ENCODE results near the gene REXO1. TPM values are rescaled to one million over a fixed set of nuclear protein-coding genes. Genes with fewer than 3 reads are reported as not detected.

The REXO1 gene, protein sequence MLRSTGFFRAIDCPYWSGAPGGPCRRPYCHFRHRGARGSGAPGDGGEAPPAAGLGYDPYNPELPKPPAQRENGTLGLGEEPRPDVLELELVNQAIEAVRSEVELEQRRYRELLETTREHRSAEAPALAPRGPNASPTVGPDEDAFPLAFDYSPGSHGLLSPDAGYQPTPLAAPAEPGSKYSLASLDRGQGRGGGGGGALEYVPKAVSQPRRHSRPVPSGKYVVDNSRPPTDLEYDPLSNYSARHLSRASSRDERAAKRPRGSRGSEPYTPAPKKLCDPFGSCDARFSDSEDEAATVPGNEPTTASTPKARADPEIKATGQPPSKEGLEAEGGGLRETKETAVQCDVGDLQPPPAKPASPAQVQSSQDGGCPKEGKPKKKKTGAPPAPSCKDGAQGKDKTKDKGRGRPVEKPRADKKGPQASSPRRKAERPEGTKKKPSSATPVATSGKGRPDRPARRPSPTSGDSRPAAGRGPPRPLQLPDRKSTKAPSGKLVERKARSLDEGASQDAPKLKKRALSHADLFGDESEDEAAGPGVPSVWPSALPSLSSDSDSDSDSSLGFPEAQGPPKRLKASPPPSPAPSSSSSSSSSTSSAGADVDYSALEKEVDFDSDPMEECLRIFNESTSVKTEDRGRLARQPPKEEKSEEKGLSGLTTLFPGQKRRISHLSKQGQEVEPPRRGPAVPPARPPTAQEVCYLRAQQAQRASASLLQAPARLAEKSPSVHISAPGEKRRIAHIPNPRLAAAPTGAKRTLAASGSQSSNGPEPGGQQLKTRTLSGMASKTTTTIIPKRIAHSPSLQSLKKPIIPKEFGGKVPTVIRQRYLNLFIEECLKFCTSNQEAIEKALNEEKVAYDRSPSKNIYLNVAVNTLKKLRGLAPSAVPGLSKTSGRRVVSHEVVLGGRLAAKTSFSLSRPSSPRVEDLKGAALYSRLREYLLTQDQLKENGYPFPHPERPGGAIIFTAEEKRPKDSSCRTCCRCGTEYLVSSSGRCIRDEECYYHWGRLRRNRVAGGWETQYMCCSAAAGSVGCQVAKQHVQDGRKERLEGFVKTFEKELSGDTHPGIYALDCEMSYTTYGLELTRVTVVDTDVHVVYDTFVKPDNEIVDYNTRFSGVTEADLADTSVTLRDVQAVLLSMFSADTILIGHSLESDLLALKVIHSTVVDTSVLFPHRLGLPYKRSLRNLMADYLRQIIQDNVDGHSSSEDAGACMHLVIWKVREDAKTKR
- total RNA-seq, result 100 to 1,000 TPM in 1 of 6 donors, 10 to 100 TPM in 5; 17.0 to 106 (median 38.8) TPM

DNA sequence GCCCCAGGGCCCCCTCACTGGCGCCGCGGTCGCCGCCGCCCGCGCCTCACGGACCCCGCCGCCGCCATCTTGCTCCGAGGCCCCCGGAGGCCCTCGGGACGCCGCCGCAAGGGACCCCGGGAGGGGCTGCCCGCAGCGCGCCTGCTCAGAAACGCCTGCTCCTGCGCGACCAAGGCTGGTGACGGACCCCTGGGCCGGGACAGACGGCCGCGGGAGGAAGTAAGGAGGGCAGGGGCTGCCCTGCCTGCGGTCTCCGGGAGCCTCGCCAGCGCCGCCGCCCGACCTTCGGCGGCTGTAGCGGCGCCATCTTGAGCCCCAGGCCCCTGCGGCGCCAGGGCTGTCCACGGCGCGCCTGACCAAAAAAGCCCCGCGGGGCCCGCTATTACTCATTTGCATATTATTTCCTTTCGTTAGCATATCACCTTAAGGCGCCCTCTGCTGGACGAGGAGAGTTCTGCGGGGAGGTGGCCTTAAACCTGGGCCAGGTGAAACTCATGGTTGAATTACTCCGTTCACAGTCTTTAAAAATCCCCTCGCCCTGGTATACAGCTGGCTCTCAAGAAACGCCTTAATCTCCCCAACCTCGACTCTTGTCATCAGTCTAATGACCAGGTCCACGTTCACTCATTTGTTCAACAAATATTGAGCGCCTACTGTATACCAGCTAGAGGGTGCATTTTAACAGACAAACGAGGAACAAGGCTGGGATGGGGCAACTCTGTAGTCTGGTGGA lies at the start of gene REXO1:
Gene REXO1, minus strand, starts transcription at position 85 of the 733 bp plus-strand sequence. CDS start 125 bp downstream, outside the sequence.
- Histone ChIP-seq H3K4me1 (peaks cover 57 to 70% (median 61%) of the 10 kb centered on the region in 4 donors), H3K9me3 (no peaks in the 10 kb centered on the region), H3K27me3 (no peaks in the 10 kb centered on the region), H3K36me3 (peaks cover 0 to 13% (median 0%) of the 10 kb centered on the region in 4 donors), H3K4me3 (peak within 1 kb of the TSS; percentile 92 to 100 (median 98)), H3K27ac (peak within 1 kb of the TSS; percentile 98 to 99 (median 98))
- WGBS, 2 donors, result 3 to 13% methylated on average over 9 to 34 of the region's 60 CpGs
- DNase-seq (peak; percentile 96 to 98), ATAC-seq (ENCODE audit: low FRiP score in 2 of 2) (peak; percentile 90 to 91)
- TF ChIP-seq, protein P1, sequence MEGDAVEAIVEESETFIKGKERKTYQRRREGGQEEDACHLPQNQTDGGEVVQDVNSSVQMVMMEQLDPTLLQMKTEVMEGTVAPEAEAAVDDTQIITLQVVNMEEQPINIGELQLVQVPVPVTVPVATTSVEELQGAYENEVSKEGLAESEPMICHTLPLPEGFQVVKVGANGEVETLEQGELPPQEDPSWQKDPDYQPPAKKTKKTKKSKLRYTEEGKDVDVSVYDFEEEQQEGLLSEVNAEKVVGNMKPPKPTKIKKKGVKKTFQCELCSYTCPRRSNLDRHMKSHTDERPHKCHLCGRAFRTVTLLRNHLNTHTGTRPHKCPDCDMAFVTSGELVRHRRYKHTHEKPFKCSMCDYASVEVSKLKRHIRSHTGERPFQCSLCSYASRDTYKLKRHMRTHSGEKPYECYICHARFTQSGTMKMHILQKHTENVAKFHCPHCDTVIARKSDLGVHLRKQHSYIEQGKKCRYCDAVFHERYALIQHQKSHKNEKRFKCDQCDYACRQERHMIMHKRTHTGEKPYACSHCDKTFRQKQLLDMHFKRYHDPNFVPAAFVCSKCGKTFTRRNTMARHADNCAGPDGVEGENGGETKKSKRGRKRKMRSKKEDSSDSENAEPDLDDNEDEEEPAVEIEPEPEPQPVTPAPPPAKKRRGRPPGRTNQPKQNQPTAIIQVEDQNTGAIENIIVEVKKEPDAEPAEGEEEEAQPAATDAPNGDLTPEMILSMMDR (IDR thresholded peaks at IDR 0.05), result peak; percentile 83 to 97 (median 93)
- TF ChIP-seq POLR2A (IDR thresholded peaks at IDR 0.05) (peak in 3 of 4 donors; percentile 30 to 66 (median 65)), EP300 (IDR thresholded peaks at IDR 0.05) (no peak), POLR2AphosphoS5 (IDR thresholded peaks at IDR 0.05) (peak; percentile 40 to 72)

DNA sequence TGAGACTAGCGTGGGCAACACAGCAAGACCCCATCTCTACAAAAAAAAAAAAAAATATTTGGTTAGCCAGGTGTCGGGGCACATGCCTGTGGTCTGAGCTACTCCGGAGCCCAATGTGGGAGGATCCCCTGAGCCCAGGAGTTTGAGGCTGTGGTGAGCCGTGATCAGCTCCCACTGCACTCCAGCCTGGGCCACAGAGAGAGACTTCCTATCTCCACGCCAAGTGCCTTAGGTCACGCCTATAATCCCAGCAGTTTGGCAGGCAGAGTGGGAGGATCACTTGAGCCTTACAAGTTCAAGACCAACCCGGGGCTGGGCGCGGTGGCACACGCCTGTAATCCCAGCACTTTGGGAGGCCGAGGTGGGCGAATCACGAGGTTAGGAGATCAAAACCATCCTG lies 48.2 kb upstream of the REXO1 start:
- H3K36me3 ChIP-seq, result no peaks in the 10 kb centered on the region
- TF ChIP-seq EP300 (IDR thresholded peaks at IDR 0.05) (no peak), POLR2A (IDR thresholded peaks at IDR 0.05) (no peak), POLR2AphosphoS5 (IDR thresholded peaks at IDR 0.05) (no peak)
- TF ChIP-seq, protein P1 (IDR thresholded peaks at IDR 0.05), result no peak
- H3K4me1 ChIP-seq, result peaks cover 29 to 34% (median 33%) of the 10 kb centered on the region in 4 donors
- WGBS, 2 donors, result 73 to 77% methylated on average over 13 of the region's 13 CpGs
- H3K27ac ChIP-seq, result peak overlapping the region; percentile 67 to 85 (median 76)
- H3K4me3 ChIP-seq, result no peak overlapping the region
- DNase-seq, result no peak
- no peak for ATAC-seq (ENCODE audit: low FRiP score in 2 of 2)
- H3K9me3 ChIP-seq, result no peaks in the 10 kb centered on the region
- H3K27me3 ChIP-seq, result no peaks in the 10 kb centered on the region

DNA sequence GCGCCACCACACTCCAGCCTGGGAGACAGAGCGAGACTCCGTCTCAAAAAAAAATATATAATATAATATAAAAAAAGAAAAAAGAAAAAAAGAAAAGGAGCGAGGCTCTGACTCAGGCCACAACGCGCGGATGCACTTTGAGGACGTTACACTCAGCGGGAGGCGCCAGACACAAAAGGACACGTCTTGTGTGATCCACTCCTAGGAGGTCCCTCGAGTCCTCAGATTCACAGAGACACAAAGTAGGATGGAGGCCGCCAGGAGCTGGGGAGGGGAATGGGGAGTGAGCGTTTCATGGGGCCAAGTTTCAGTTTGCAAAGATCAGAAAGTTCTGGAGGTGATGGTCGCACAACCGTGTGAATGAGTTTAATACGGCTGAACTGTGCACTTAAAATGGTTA lies 45.5 kb upstream of the REXO1 start:
- Histone ChIP-seq H3K9me3 (no peaks in the 10 kb centered on the region), H3K4me3 (no peak overlapping the region), H3K27me3 (no peaks in the 10 kb centered on the region), H3K36me3 (no peaks in the 10 kb centered on the region), H3K4me1 (peaks cover 29 to 34% (median 33%) of the 10 kb centered on the region in 4 donors), H3K27ac (no peak overlapping the region)
- no peak for ATAC-seq (ENCODE audit: low FRiP score in 2 of 2)
- TF ChIP-seq POLR2AphosphoS5 (IDR thresholded peaks at IDR 0.05), result no peak
- TF ChIP-seq, protein P1 (IDR thresholded peaks at IDR 0.05), result no peak
- TF ChIP-seq POLR2A (IDR thresholded peaks at IDR 0.05), result no peak
- TF ChIP-seq EP300 (IDR thresholded peaks at IDR 0.05), result no peak
- 88 to 90% methylated on average over 17 of the region's 17 CpGs for WGBS, 2 donors
- DNase-seq, result no peak

DNA sequence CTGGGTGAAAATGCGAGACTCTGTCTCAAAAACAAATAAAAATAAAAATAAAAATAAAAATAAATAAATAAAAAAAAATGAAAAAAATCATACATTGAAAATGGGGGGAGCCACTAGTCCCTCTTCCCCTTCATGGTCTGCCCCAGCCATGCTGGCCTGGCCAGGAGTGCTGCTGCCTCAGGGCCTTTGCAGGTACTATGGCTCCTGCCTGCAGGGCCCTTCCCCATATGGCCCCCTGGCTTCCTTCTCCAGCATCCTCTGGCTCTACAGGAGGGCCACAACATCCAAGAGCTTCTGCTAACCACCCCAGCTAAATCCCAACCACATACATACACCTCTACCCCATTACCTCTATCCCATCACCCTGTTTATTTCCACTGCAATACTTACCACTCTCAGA lies 41.6 kb upstream of the REXO1 start:
- Histone ChIP-seq H3K4me3 (no peak overlapping the region), H3K27me3 (no peaks in the 10 kb centered on the region), H3K27ac (no peak overlapping the region), H3K4me1 (peaks cover under 1 to 9% (median 5%) of the 10 kb centered on the region in 4 donors), H3K9me3 (no peaks in the 10 kb centered on the region), H3K36me3 (no peaks in the 10 kb centered on the region)
- TF ChIP-seq EP300 (IDR thresholded peaks at IDR 0.05), result no peak
- TF ChIP-seq POLR2AphosphoS5 (IDR thresholded peaks at IDR 0.05), result no peak
- TF ChIP-seq POLR2A (IDR thresholded peaks at IDR 0.05), result no peak
- no peak for DNase-seq
- no peak for ATAC-seq (ENCODE audit: low FRiP score in 2 of 2)
- WGBS, 2 donors, result 92 to 100% methylated on average over 1 of the region's 1 CpG
